ENCODE measurements around the gene TRPM3.

The TRPM3 gene

GRCh38 chr9:71096421-71097108 is 24.9 kb downstream of the TRPM3 start:
- DNase-seq: no peak

GRCh38 chr9:71094708-71095251 is 26.6 kb downstream of the TRPM3 start:
- DNase-seq: no peak

- DNase-seq: no peak
Observed at GRCh38 chr9:71090896-71091295, 30.5 kb downstream of the TRPM3 start.

GRCh38 chr9:71079451-71079850 is 42.0 kb downstream of the TRPM3 start:
- DNase-seq: no peak

GRCh38 chr9:71076096-71076495 is 45.3 kb downstream of the TRPM3 start:
- no peak for DNase-seq

GRCh38 chr9:71073494-71073893 is 47.9 kb downstream of the TRPM3 start:
- DNase-seq: no peak

GRCh38 chr9:71072587-71072986 is 48.8 kb downstream of the TRPM3 start:
- no peak for DNase-seq

- no peak for DNase-seq
Observed at GRCh38 chr9:71071633-71072032, 49.8 kb downstream of the TRPM3 start.

GRCh38 chr9:71058660-71059059 is 62.8 kb downstream of the TRPM3 start:
- no peak for DNase-seq

- DNase-seq: no peak
Observed at GRCh38 chr9:71052287-71052686, 69.1 kb downstream of the TRPM3 start.

- no peak for DNase-seq
Observed at GRCh38 chr9:71048280-71048679, 73.1 kb downstream of the TRPM3 start.

GRCh38 chr9:71042448-71042990 is 78.9 kb downstream of the TRPM3 start:
- DNase-seq: no peak

- DNase-seq: no peak
Observed at GRCh38 chr9:71037521-71037920, 83.9 kb downstream of the TRPM3 start.

- no peak for DNase-seq
Observed at GRCh38 chr9:71036501-71036900, 84.9 kb downstream of the TRPM3 start.

- no peak for DNase-seq
Observed at GRCh38 chr9:71032779-71033178, 88.6 kb downstream of the TRPM3 start.

- no peak for DNase-seq
Observed at GRCh38 chr9:71025728-71026127, 95.7 kb downstream of the TRPM3 start.

- DNase-seq: no peak
Observed at GRCh38 chr9:71025201-71025600, 96.2 kb downstream of the TRPM3 start.

GRCh38 chr9:71010258-71010657 is 111.2 kb downstream of the TRPM3 start:
- no peak for DNase-seq

GRCh38 chr9:71005456-71005855 is 116.0 kb downstream of the TRPM3 start:
- no peak for DNase-seq

- no peak for DNase-seq
Observed at GRCh38 chr9:71004196-71004595, 117.2 kb downstream of the TRPM3 start.

GRCh38 chr9:71003346-71003745 is 118.1 kb downstream of the TRPM3 start:
- no peak for DNase-seq

- DNase-seq: peak in 1 of 2 experiments; percentile 5
Observed at GRCh38 chr9:71001780-71002386, 119.5 kb downstream of the TRPM3 start.

GRCh38 chr9:70998962-70999361 is 122.5 kb downstream of the TRPM3 start:
- DNase-seq: no peak

GRCh38 chr9:70995511-70995910 is 125.9 kb downstream of the TRPM3 start:
- no peak for DNase-seq
